Nephron (organoid): Measurements from ENCODE around the gene ZMYND19.

Experiments used
- H3K27ac Mint-ChIP-seq, 3 experiments: 2 replicates each; pipeline ENCODE4 v1.8.0; 2020; ENCODE audit warnings: mixed read lengths in 3 of 3, mild to moderate bottlenecking in 2 of 3, moderate library complexity in 1 of 3
- H3K27me3 Mint-ChIP-seq: 2 replicates; pipeline ENCODE4 v1.8.0; 2021; ENCODE audit warnings: low read depth, mild to moderate bottlenecking, moderate library complexity, mixed read lengths
- H3K36me3 Mint-ChIP-seq: 2 replicates; pipeline ENCODE4 v1.8.0; 2020; ENCODE audit warnings: low read depth, mixed read lengths
- H3K4me1 Mint-ChIP-seq: 2 replicates; pipeline ENCODE4 v1.8.0; 2020; ENCODE audit warnings: mixed read lengths
- H3K4me3 Mint-ChIP-seq, 3 experiments: 2 replicates each; pipeline ENCODE4 v1.8.0; 2020; ENCODE audit warnings: mild to moderate bottlenecking in 3 of 3, mixed read lengths in 3 of 3, moderate library complexity in 2 of 3
- H3K9me3 Mint-ChIP-seq: 2 replicates; pipeline ENCODE4 v1.8.0; 2020; ENCODE audit warnings: mixed read lengths
- TF ChIP-seq, protein P1 (sequence below), 3 experiments: fragments of 200-600 bp; sonication (generic); IDR thresholded peaks; one replicate each; pipeline ENCODE4 v1.5.0; 2021; ENCODE audit warnings: antibody characterized with exemption in 3 of 3; ENCODE audit not compliant: unreplicated experiment in 3 of 3

The ZMYND19 gene

DNA sequence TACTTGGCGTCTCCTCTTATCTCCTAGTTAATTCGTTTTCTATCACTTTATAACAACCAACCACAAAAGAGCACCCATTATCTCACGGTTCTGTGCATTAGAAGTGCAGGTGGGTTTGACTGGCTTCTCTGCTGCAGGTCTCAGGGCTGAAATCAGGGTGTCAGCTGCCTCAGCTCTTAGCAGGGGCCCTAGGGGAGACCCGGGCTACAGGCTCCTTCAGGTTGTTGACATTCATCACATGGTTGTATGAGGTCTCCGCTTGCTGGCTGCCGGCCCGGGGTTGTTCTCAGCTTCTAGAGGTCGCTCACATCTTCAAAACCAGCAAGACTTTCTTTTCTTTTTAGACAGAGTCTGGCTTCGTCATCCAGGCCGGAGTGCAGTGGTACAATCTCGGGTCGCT lies 2.9 kb upstream of the ZMYND19 start:
- TF ChIP-seq, protein P1, sequence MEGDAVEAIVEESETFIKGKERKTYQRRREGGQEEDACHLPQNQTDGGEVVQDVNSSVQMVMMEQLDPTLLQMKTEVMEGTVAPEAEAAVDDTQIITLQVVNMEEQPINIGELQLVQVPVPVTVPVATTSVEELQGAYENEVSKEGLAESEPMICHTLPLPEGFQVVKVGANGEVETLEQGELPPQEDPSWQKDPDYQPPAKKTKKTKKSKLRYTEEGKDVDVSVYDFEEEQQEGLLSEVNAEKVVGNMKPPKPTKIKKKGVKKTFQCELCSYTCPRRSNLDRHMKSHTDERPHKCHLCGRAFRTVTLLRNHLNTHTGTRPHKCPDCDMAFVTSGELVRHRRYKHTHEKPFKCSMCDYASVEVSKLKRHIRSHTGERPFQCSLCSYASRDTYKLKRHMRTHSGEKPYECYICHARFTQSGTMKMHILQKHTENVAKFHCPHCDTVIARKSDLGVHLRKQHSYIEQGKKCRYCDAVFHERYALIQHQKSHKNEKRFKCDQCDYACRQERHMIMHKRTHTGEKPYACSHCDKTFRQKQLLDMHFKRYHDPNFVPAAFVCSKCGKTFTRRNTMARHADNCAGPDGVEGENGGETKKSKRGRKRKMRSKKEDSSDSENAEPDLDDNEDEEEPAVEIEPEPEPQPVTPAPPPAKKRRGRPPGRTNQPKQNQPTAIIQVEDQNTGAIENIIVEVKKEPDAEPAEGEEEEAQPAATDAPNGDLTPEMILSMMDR (IDR thresholded peaks at IDR 0.05; ENCODE audit: unreplicated experiment in 3 of 3) = no peak
- H3K4me1 Mint-ChIP-seq = peaks cover 5% of the 10 kb centered on the region
- peaks cover under 1% of the 10 kb centered on the region for H3K36me3 Mint-ChIP-seq
- no peak overlapping the region for H3K27ac Mint-ChIP-seq
- H3K27me3 Mint-ChIP-seq = no peaks in the 10 kb centered on the region
- peak overlapping the region; percentile 69 to 77 (median 70) for H3K4me3 Mint-ChIP-seq
- H3K9me3 Mint-ChIP-seq = no peaks in the 10 kb centered on the region

DNA sequence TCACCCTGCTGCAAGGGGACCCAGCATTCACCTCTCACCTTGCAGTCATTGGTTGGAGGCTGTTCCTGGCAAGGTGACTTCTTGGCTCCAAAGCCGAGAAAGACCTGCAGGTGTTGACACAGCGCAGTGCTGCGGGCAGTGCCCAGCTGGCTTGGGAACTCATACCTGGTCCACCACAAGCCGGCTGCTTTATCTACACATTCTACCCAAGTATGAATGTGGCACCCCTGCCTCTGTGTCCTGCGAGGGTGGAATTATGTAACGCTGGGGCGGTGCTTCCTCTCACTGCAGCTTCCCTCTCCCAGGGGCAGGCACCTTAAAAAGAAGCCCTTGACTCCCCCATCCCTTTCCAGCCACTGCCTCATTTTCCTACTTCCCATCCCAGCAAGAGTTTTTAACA lies 2.5 kb upstream of the ZMYND19 start:
- no peaks in the 10 kb centered on the region for H3K9me3 Mint-ChIP-seq
- peak overlapping the region; percentile 69 to 77 (median 70) for H3K4me3 Mint-ChIP-seq
- peaks cover 9% of the 10 kb centered on the region for H3K4me1 Mint-ChIP-seq
- H3K27me3 Mint-ChIP-seq = no peaks in the 10 kb centered on the region
- no peak overlapping the region for H3K27ac Mint-ChIP-seq
- peaks cover 4% of the 10 kb centered on the region for H3K36me3 Mint-ChIP-seq
- TF ChIP-seq, protein P1 (IDR thresholded peaks at IDR 0.05; ENCODE audit: unreplicated experiment in 3 of 3) = no peak

DNA sequence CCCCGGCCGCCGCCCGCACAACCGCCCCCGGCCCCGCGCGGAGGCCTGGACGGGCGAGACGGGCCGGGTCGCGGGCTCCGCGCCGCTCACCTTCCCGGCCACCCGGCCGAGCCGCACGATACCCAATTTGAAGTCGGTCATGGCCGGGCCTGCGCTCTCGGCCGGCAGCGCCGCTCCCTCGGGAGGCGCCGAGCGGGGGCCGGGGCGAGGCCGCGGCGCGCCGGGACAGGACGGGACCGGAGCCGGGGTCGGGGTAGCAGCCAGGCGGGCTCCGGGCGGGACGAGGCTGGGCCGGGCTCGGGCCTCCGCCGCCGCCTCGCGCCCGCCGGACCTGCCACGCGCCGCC lies 216 bp downstream of the ZMYND19 start:
- H3K36me3 Mint-ChIP-seq = peaks cover 19% of the 10 kb centered on the region
- no peaks in the 10 kb centered on the region for H3K27me3 Mint-ChIP-seq
- no peak overlapping the region for H3K4me3 Mint-ChIP-seq
- H3K9me3 Mint-ChIP-seq = no peaks in the 10 kb centered on the region
- H3K27ac Mint-ChIP-seq = no peak overlapping the region
- peaks cover 11% of the 10 kb centered on the region for H3K4me1 Mint-ChIP-seq
- TF ChIP-seq, protein P1 (IDR thresholded peaks at IDR 0.05; ENCODE audit: unreplicated experiment in 3 of 3) = no peak

DNA sequence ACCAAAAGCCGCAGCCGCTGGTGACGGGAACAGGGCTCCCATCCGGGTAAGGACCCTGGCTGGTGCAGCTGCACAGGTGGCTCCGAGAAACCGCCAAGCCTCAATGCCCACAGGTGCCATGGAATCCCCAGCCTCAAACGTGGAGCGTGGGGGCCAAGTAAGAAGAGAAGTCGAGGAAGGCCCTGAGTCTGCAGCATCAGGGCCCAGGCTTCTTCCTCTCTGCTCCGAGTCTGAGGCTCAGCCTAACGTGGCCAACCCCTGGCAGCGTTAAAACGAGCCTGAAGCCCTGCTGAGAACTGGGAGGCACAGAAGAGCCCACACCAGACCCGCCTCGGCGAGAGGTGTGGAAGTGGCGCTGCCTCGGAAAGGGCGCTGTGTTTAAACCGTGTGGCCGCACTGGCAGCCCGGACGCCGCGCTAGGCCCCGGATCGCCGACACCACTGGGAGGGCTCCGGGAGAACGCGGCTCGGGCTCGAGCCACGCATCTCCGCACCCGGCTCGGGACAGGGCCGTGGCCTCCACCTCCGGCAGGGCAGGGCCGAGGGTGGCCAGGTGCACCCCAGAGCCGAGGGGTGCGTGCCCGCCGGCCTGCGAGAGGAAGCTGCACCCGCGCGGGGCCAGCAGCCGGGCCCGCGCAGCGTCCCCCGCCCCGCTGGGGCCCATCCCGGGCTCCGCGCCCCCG lies 730 bp downstream of the ZMYND19 start:
- Mint-ChIP-seq H3K9me3 (no peaks in the 10 kb centered on the region), H3K4me3 (peak overlapping the region; percentile 87 to 91 (median 90)), H3K27ac (no peak overlapping the region), H3K27me3 (no peaks in the 10 kb centered on the region), H3K36me3 (peaks cover 23% of the 10 kb centered on the region), H3K4me1 (peaks cover 11% of the 10 kb centered on the region)
- TF ChIP-seq, protein P1 (IDR thresholded peaks at IDR 0.05; ENCODE audit: unreplicated experiment in 3 of 3) = no peak

DNA sequence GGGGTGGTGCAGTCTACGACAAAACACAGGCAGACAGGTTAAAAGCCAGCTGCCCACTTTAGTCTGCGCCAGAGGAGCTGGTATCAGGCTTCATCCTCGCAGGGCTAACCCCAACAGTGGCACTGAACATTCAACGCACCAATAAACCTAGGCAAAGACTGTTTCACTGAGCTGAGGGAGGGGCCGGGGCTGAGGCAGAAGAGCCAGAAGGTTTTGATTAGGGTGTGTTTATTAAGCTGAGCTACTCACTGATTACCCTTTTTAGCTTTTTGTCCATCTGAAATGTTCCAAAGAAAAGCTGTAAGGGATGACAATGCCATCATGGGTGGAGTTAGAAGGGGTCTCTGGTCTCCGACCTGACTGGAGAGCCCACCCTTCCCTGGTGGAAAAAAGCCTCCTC lies 1.4 kb downstream of the ZMYND19 start:
- TF ChIP-seq, protein P1 (IDR thresholded peaks at IDR 0.05; ENCODE audit: unreplicated experiment in 3 of 3) = no peak
- H3K27me3 Mint-ChIP-seq = no peaks in the 10 kb centered on the region
- peaks cover 11% of the 10 kb centered on the region for H3K4me1 Mint-ChIP-seq
- H3K4me3 Mint-ChIP-seq = peak overlapping the region; percentile 87 to 91 (median 90)
- H3K27ac Mint-ChIP-seq = peak overlapping the region in 1 of 3 experiments; percentile 41
- peaks cover 25% of the 10 kb centered on the region for H3K36me3 Mint-ChIP-seq
- H3K9me3 Mint-ChIP-seq = no peaks in the 10 kb centered on the region

DNA sequence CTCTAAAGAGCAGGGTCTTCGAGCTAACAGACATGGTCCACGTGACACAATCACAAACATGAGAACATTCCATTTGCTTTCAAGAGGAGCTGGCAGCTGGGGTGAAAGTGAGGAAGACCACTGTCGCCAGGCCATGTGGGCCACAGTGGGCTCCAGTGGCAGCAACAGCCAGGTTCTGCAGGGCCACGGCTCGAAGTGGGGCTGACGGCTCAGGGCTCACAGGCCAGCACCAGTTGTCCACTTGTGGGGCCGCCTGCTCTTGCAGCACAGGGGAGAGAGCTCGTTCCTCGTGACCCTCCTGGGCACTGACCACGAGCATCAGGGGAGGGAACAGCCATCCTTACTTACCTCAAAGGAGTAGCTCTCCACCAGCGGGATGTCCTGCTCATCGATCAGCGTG lies 2.0 kb downstream of the ZMYND19 start:
- TF ChIP-seq, protein P1 (IDR thresholded peaks at IDR 0.05; ENCODE audit: unreplicated experiment in 3 of 3) = no peak
- Mint-ChIP-seq H3K27me3 (no peaks in the 10 kb centered on the region), H3K4me3 (peak overlapping the region; percentile 87 to 91 (median 90)), H3K36me3 (peaks cover 30% of the 10 kb centered on the region), H3K9me3 (no peaks in the 10 kb centered on the region), H3K27ac (no peak overlapping the region), H3K4me1 (peaks cover 11% of the 10 kb centered on the region)
